ENCODE measurements around the gene GIN1.

DNA sequence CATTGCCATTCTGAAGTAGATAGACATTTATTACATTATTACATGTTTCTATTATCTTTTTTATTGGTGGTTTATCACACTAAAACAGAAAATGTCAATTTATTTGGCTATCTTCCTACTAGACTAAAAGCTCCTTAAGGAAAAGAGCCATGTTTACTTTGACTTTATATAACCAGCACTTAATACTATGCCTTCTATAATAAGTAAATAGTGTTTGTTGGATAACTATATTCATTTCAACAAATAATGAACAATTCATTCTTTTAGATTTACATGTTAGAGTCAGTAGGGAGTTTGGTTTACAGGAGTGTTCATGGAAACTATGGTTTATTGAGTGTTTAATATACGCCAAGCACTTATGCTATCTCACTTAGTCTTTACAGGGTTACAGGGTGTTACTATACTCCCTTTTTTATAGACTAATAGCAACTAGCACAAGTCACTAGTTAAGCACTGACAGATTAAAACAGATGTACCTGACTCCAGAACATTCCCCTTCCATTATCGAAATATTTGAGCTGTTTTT is 7.4 kb upstream of the GIN1 start:
- TF ChIP-seq, protein P1, sequence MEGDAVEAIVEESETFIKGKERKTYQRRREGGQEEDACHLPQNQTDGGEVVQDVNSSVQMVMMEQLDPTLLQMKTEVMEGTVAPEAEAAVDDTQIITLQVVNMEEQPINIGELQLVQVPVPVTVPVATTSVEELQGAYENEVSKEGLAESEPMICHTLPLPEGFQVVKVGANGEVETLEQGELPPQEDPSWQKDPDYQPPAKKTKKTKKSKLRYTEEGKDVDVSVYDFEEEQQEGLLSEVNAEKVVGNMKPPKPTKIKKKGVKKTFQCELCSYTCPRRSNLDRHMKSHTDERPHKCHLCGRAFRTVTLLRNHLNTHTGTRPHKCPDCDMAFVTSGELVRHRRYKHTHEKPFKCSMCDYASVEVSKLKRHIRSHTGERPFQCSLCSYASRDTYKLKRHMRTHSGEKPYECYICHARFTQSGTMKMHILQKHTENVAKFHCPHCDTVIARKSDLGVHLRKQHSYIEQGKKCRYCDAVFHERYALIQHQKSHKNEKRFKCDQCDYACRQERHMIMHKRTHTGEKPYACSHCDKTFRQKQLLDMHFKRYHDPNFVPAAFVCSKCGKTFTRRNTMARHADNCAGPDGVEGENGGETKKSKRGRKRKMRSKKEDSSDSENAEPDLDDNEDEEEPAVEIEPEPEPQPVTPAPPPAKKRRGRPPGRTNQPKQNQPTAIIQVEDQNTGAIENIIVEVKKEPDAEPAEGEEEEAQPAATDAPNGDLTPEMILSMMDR (conservative IDR thresholded peaks at IDR 0.05), result no peak
- TF ChIP-seq ZFX (IDR thresholded peaks at IDR 0.05), result no peak

Measured in C4-2B (cell line).